GM18951 (cell line): ENCODE results near the gene PAPSS1.
"Not testable (repeated sequence)": the region's sequence is repeated elsewhere in the genome, so short reads cannot be mapped to it uniquely, and the experiment has no call there.

Source experiments
- POLR2A ChIP-seq: IDR thresholded peaks from 4 replicates; pipeline ENCODE4 v1.6.1; 2011; ENCODE audit warnings: mild to moderate bottlenecking; ENCODE audit not compliant: insufficient read length, insufficient read depth; ENCODE audit errors: extremely low read depth
- in situ Hi-C: fragments of 300-500 bp; cut with MboI; formaldehyde crosslinking; loops from one replicate; pipeline ENCODE4 v1.12.0; 2022; ENCODE audit warnings: low sequenced_read_pairs, mixed read lengths, inconsistent platforms; ENCODE audit not compliant: unreplicated experiment

PAPSS1 gene

GRCh38 chr4:107740950-107741701, 21.1 kb upstream of the PAPSS1 start:
- in situ Hi-C loops = no loop called here
- no peak for TF ChIP-seq POLR2A

GRCh38 chr4:107740381-107740780, 20.3 kb upstream of the PAPSS1 start:
- no peak for TF ChIP-seq POLR2A
- in situ Hi-C loops = no loop called here

GRCh38 chr4:107737450-107737849, 17.4 kb upstream of the PAPSS1 start:
- in situ Hi-C loops = no loop called here
- TF ChIP-seq POLR2A = no peak

DNA sequence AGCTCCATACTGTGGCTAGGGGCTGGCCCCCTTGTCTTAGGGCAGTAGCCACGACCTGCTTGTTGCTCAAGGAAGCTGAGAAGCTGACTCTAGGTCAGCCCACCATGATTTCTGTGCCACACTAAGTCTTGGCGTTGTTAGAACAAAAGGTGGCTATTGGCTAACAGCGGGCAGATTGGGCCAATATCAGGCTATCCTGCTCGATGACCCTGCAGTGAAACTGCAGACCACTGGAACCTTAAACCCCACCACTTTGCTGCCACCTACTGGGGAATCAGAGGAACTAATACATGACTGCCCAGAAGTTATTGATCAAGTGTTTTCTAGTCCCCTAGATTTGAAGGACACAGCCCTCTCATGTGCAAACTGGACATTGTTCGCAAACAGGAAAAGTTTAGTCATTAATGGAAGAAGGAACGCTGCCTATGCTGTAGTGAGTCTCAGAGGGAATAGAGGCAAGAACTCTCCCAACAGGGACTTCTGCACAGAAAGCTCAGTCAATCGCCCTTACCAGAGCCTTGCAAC, 17.0 kb upstream of the PAPSS1 start:
- TF ChIP-seq POLR2A = no peak
- in situ Hi-C loops = no loop called here

DNA sequence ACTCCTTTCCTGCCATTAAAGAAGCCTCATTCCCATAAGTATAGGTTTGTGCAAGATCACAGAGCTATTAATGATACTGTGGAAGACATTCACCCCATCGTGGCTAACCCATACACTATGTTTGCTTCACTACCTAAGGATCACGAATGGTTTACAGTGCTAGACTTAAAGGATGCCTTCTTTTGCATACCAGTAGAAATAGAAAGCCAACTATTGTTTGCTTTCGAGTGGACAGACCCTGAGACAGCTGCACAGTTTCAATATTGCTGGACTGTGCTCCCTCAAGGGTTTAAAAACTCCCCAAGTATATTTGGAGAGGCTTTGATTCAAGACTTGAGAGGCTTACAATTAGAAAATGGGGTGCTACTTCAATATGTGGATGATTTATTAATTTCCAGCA, 16.0 kb upstream of the PAPSS1 start:
- in situ Hi-C loops = no loop called here
- TF ChIP-seq POLR2A = no peak

DNA sequence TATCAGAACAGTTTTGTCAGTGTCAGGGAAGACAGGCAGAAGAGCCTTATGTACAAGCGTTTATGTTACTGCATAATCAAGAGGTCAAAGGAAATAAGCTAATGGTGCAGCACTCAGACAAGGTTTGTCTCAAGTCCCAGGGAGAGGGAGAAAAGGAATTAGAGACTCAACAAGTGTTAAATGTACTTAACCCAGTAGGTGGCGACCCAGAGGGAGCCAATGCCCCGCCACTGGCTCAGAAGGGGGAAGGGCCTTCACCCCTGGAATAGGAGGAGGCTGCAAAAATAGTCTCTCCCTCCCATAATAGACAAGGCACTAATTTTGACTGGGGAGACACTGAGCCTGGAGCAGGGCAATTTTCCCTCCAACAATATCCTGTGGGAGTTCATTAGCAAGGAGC, 14.1 kb upstream of the PAPSS1 start:
- in situ Hi-C loops = no loop called here
- no peak for TF ChIP-seq POLR2A

DNA sequence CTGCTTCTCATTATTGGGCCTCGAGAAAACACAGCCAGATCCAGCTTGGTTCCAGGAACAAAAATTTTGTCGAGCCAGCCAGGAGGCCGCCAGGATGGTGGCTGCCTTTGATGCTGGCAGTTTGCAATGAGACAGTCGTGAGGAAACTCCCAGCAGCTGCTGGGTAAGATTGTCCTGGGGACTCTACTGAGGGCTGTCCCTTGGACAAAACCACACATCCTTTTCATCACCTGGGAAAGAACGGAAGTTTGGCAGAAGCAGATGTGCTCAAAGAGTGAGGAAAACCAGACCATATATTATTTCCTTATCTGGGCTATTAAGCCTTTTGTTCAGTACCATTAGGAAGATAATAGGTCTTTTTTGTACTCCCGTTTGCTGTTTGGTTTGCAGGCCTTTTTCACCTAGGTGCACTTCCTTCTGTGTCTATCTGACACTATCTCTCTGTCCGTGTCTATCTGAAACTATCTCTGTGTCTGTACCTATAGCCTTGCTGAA, 13.4 kb upstream of the PAPSS1 start:
- no peak for TF ChIP-seq POLR2A
- in situ Hi-C loops = no loop called here

GRCh38 chr4:107729050-107729449, 9.0 kb upstream of the PAPSS1 start:
- in situ Hi-C loops = not testable (repeated sequence)

GRCh38 chr4:107726131-107726925, 6.3 kb upstream of the PAPSS1 start:
- in situ Hi-C loops = not testable (repeated sequence)

- TF ChIP-seq POLR2A = no peak
- in situ Hi-C loops = no loop called here
These were observed 5.3 kb upstream of the PAPSS1 start for GRCh38 chr4:107725281-107725859.

DNA sequence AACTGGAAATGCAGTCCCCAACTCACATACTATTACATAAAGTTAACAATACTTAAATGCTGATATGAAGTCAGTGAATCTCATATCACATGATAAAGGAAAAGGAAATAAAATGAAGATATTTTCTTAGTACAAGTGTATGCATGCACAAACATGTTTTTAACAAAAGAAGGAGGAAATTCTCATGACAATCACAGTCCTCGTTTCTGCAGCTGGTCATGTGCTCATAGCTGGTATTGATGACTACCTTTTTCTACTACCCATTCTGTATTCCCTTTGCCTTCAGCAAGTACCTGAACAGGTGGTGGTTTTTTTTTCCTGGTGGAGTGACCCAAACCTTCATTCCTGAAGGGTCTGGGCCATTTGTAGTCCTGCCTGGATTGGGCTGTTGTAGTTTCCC, 3.3 kb upstream of the PAPSS1 start:
- in situ Hi-C loops = not testable (repeated sequence)

DNA sequence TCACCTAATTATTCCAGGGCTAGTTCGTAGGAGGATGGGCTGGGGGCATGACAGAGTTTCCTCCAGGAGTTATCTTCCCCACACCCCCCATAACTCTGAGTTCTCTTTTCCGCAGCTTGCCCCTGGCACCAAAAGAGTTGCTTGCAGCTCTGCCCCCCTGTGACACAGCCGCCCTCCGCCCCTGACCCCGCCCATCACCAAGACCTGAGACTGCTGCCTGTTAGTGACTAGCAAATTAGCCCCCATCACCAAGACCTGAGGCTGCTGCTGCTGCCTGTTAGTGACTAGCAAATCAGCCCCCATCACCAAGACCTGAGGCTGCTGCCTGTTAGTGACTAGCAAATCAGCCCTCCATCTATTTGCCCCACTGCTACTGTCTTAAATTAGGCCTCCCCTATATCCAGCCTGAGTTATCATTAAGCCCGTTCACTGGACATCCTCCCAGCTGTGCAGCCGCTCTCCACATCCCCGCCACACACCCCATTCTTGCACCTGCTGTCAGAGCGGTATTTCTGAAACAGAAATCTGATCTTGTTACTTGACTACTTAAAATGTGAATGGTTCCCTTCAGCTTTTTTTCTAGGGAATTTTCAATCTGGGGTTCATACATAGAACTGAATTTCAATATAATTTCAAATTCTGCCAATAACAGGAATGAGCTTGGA, 1.5 kb upstream of the PAPSS1 start:
- in situ Hi-C loops = no loop called here
- no peak for TF ChIP-seq POLR2A

GRCh38 chr4:107719207-107719921, 670 bp downstream of the PAPSS1 start:
- in situ Hi-C loops = no loop called here
- no peak for TF ChIP-seq POLR2A
